ENCODE measurements around the gene SLC25A5. TPM values are rescaled to one million over a fixed set of nuclear protein-coding genes. Genes with fewer than 3 reads are reported as not detected.

Gene SLC25A5
- total and polyA plus RNA-seq, 2 experiments from 2014 or later = 373 to 563 TPM

- H3K4me3 ChIP-seq = no peak overlapping the region
- no peaks in the 10 kb centered on the region for H3K36me3 ChIP-seq
- H3K9me3 ChIP-seq (ENCODE audit: low read depth) = no peaks in the 10 kb centered on the region
- no peaks in the 10 kb centered on the region for H3K4me1 ChIP-seq (ENCODE audit: low read depth)
- TF ChIP-seq, protein P1, sequence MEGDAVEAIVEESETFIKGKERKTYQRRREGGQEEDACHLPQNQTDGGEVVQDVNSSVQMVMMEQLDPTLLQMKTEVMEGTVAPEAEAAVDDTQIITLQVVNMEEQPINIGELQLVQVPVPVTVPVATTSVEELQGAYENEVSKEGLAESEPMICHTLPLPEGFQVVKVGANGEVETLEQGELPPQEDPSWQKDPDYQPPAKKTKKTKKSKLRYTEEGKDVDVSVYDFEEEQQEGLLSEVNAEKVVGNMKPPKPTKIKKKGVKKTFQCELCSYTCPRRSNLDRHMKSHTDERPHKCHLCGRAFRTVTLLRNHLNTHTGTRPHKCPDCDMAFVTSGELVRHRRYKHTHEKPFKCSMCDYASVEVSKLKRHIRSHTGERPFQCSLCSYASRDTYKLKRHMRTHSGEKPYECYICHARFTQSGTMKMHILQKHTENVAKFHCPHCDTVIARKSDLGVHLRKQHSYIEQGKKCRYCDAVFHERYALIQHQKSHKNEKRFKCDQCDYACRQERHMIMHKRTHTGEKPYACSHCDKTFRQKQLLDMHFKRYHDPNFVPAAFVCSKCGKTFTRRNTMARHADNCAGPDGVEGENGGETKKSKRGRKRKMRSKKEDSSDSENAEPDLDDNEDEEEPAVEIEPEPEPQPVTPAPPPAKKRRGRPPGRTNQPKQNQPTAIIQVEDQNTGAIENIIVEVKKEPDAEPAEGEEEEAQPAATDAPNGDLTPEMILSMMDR (IDR thresholded peaks at IDR 0.05; ENCODE audit: low read depth, low read length) = no peak
- H3K27me3 ChIP-seq = no peaks in the 10 kb centered on the region
- no peak for DNase-seq (ENCODE audit: low read depth in 1 of 2, low spot score in 1 of 2)
- H3K27ac ChIP-seq = no peak overlapping the region
Observed at GRCh38 chrX:119453202-119453601, 15.0 kb upstream of the SLC25A5 start.

DNA sequence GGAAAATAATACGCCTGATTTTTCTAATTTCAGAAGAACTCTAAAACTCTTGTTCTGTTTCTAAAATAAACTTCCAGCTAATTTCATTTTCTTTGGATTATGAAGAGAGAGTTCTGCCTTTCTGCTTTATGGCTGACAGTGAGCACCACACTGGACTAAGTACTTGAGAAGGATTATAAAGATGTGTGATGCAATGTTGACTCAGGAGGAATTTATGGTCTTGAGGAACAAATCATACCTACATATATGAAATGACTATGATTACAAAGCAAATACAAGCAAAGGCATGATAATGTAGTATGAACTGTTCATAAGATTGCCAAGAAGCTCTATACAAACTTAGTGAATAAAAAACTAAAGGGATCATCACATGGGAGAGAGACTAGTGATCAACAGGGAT, 13.0 kb upstream of the SLC25A5 start:
- no peaks in the 10 kb centered on the region for H3K27me3 ChIP-seq
- no peaks in the 10 kb centered on the region for H3K36me3 ChIP-seq
- no peaks in the 10 kb centered on the region for H3K4me1 ChIP-seq (ENCODE audit: low read depth)
- TF ChIP-seq, protein P1 (IDR thresholded peaks at IDR 0.05; ENCODE audit: low read depth, low read length) = no peak
- no peak overlapping the region for H3K4me3 ChIP-seq
- DNase-seq (ENCODE audit: low read depth in 1 of 2, low spot score in 1 of 2) = no peak
- no peak overlapping the region for H3K27ac ChIP-seq
- no peaks in the 10 kb centered on the region for H3K9me3 ChIP-seq (ENCODE audit: low read depth)

GRCh38 chrX:119459181-119459580, 9.1 kb upstream of the SLC25A5 start:
- Histone ChIP-seq H3K4me3 (no peak overlapping the region), H3K4me1 (ENCODE audit: low read depth) (no peaks in the 10 kb centered on the region), H3K9me3 (ENCODE audit: low read depth) (no peaks in the 10 kb centered on the region), H3K36me3 (no peaks in the 10 kb centered on the region), H3K27me3 (no peaks in the 10 kb centered on the region), H3K27ac (no peak overlapping the region)
- TF ChIP-seq, protein P1 (IDR thresholded peaks at IDR 0.05; ENCODE audit: low read depth, low read length) = no peak
- no peak for DNase-seq (ENCODE audit: low read depth in 1 of 2, low spot score in 1 of 2)

DNA sequence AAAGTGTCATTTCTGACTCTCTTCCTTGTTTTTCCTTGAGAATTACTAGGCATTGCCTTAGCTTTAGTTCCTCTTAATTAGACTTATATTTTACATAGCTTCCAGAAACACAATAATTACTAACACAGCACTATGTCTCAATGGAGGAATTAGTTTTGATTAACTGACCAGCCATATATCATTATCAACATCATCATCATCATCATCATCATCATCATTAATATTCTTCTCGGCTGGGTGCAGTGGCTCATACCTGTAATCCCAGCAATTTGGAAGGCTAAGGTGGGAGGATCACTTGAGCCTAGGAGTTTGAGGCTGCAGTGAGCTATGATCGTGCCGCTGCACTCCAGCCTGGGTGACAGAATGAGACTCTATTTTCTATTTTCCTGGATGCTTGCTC, 2.7 kb upstream of the SLC25A5 start:
- no peaks in the 10 kb centered on the region for H3K9me3 ChIP-seq (ENCODE audit: low read depth)
- no peak overlapping the region for H3K4me3 ChIP-seq
- H3K27ac ChIP-seq = no peak overlapping the region
- no peaks in the 10 kb centered on the region for H3K27me3 ChIP-seq
- H3K4me1 ChIP-seq (ENCODE audit: low read depth) = no peaks in the 10 kb centered on the region
- peaks cover 1% of the 10 kb centered on the region for H3K36me3 ChIP-seq
- no peak for DNase-seq (ENCODE audit: low read depth in 1 of 2, low spot score in 1 of 2)
- TF ChIP-seq, protein P1 (IDR thresholded peaks at IDR 0.05; ENCODE audit: low read depth, low read length) = no peak

DNA sequence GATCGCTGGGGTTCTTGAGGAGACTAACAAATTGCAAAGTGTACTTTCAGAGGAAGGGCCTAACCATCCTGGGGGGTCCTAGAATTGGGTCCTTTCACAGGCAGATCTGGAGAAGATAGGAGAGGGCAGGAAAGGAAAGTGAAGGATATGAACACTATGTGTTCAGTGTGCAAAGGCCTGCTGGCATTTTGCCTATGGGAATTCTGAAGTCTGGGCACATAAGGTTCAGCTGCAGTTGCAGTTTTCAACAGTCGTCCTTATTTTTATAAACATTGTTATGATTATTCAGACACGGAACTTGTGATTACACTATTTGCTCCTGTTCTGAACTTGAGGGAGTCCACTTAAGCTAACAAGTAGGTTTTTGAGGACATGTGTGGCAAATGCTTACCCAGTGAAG, 1.3 kb upstream of the SLC25A5 start:
- Histone ChIP-seq H3K4me3 (no peak overlapping the region), H3K36me3 (peaks cover 10% of the 10 kb centered on the region), H3K27me3 (no peaks in the 10 kb centered on the region), H3K27ac (no peak overlapping the region), H3K9me3 (ENCODE audit: low read depth) (no peaks in the 10 kb centered on the region), H3K4me1 (ENCODE audit: low read depth) (no peaks in the 10 kb centered on the region)
- DNase-seq (ENCODE audit: low read depth in 1 of 2, low spot score in 1 of 2) = no peak
- TF ChIP-seq, protein P1 (IDR thresholded peaks at IDR 0.05; ENCODE audit: low read depth, low read length) = no peak

DNA sequence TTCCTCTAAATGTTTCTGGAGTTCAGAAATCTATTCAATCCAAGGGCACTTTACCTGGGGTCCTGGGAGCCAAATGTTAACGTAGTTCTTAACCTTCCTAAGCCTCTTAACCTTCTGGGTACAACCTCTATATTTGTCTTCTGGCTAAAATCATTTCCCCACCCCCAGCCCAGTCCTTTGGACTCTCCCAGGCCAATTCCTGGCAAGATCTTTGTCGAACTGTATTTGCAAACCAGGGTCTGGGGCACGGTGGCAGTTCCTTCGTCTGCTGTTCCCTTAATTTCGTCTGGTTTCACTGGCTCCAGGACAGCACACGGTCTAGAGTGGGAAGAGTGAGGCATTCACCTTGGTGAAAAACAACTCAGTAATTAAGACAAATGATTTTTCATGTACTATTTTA, 811 bp upstream of the SLC25A5 start:
- DNase-seq (ENCODE audit: low read depth in 1 of 2, low spot score in 1 of 2) = no peak
- TF ChIP-seq, protein P1 (IDR thresholded peaks at IDR 0.05; ENCODE audit: low read depth, low read length) = no peak
- Histone ChIP-seq H3K36me3 (peaks cover 10% of the 10 kb centered on the region), H3K4me3 (no peak overlapping the region), H3K27ac (no peak overlapping the region), H3K4me1 (ENCODE audit: low read depth) (no peaks in the 10 kb centered on the region), H3K27me3 (no peaks in the 10 kb centered on the region), H3K9me3 (ENCODE audit: low read depth) (no peaks in the 10 kb centered on the region)

Measured in cardiac muscle cell (in vitro differentiated cells and primary cell).